ENCODE results near the gene GRIA1.
"Not testable (repeated sequence)": the region's sequence is repeated elsewhere in the genome, so short reads cannot be mapped to it uniquely, and the experiment has no call there.

Gene GRIA1

DNA sequence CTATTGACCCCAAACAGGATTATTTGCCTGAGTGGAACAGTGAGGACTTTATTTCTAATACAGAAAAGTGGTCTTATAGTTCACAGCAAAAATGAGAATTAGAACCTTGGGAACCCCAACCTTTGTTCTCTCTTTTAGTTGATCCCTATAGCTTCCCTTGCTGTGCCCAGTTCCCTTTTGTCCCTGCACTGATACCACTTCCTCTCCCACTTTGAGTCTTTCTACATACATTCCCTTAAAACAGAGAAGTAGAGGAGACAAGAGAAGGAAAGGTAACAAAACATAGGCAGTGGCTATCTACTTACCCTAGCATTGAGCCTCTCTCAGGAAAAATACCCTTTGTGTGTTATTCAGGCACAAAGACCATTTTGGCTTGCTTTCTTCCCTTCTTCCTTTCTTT is 301.8 kb downstream of the GRIA1 start:
- DNase-seq: no peak

DNA sequence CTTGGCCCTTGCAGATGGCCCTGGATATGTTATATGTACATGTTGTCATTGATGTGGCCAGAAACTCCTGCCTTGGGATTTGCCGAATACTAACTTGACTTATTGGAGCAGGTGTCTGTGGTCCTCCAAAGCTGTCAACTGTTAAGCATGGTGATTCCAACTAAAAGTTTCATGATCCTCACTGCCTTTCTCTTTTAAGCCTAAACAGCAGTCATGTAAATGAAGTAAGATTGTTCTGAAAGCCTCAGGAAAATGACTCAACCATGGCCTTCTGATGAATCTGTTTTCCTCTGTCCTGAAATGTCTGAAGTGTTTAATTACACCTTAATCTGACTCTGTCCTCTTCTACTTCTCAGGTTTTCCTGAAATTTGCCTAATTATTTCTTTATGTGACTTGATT is 303.2 kb downstream of the GRIA1 start:
- DNase-seq: no peak

DNA sequence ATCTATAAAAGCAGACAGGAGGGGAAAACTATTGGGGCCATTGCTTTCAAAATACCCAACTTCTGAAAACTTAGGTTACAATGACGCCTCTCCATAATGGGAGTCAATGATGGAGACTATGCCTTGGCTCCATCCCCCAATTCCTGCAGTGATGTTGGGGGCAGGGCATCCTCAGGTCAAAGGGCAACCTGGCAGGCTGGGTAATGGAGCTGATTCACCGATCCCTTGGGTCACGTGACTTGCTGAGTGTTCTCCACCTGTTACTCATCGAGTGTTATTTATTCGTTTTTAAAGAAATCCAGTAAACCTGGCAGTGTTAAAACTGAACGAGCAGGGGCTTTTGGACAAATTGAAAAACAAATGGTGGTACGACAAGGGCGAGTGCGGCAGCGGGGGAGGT is 303.9 kb downstream of the GRIA1 start:
- no peak for DNase-seq

DNA sequence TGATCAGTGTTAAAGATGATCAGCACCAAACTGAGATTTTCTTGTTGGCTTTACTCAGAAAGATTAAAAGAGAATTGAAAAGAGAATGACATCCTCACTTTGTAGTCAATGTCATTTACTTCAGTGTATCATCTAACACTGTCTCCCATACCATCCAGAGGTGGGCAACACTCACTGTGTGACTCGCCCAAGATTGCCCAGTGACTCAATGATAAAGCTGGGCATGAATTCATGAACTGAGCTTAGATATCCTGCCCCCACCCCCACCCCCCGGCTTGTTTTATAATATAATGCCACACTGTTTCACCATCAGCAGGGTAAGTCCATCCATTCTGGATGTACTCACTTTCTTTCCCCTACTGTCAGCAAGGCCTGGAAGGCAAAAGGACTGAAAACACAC is 306.1 kb downstream of the GRIA1 start:
- no peak for DNase-seq

DNA sequence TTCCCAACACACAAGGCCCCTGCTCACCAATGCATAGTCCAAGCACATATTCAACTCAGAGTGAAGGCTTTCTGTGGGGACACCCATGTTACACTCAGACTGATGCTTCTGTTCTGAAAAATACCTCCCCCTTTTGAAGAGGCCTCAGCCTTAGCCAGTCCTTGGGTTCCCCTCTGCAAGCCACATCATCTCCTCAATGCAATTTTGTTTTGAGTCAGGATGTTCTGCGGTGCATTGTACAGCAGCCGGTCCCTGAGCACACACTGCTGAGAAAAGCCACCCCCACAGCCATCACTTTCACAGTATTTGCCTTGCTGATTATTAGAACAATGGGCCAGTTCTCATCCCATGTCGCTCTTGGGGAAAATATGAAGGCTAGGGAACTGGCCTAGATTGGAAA is 307.0 kb downstream of the GRIA1 start:
- DNase-seq: no peak

DNA sequence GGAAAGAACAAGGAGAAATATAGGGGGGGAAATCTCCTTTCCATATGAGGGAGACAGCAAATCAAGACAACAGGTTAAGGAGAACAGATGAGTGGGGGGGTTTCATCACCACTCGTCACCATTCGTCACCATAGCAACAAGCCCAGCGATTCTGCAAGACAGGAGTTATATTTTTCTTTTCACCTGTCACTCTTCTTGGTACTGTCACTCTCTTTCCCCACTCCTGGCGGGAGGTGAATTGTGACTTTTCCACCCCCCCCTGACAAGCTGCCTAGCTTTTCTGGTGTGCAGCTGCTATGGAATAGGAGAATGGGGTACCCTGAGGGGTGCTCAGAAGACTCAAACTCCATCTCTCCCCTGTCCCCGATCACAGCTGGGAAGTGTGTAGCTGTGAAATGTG is 308.4 kb downstream of the GRIA1 start:
- no peak for DNase-seq

DNA sequence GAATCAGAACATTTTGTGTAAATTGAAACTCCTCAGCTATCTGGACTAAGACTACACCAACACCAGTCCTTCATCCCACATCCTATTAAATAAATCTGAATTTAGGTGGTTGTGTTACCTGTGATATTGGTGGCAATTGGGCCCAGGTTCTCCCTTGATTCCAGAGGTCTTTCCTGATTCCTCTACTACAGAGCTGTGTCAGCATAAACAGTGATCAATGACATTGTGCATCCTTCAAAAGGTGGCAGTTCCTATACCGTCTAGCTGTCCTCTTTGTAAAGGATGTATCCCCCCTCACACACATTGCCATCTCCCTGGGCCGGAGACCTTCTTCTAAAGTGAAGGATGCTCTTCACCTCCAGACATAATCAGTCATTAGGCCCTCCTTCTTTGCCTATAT is 309.0 kb downstream of the GRIA1 start:
- no peak for DNase-seq

DNA sequence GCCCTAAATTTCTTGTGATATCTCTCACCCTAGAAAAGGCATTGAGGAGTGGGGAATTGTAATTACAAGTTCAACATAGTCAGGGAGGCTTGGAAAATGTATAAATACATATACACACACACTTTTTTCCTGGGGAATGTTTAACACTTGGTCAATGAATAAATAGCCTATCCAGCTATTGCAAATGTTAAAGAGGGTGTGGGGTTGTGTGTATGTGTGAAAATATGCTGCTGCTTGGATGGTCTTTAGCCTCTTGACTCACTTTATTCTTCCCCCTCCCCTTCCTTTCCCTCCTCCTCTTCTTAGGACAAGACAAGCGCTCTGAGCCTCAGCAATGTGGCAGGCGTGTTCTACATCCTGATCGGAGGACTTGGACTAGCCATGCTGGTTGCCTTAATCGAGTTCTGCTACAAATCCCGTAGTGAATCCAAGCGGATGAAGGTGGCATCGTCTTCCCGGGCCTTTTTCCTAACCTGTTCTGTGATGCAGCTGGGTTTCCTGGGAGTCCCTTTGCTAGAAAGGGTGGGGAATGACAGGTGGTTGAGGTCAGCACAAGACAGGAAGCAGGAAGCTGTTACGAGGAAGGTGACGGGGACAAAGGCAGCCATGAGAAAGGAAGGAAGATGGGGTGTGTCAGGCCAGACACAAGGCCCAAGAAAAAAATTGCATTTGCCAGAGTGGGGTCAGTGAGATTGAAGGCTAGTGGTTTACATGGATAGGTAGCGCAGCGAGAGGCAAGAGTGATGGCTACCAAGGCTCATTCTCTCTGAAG is 311.8 kb downstream of the GRIA1 start:
- DNase-seq: no peak

DNA sequence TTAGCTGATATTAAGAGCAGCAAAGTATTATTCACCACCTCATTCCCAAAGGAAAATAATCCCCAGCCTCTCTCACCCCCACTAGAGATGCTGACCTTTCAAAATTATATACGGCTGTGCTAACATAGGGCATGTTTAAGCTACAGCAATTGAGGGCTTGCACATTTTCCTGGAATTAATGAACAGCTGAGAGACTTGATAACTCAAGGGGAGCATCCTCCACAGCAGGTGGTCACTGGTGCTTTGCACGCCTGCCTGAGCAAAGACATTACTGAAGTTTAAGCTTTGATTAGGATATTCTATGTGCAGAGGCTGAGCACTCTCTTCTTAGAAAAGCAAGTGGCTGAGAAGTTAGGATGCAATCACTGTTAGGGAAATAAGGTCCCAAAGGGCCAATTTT is 317.3 kb downstream of the GRIA1 start:
- no peak for DNase-seq

DNA sequence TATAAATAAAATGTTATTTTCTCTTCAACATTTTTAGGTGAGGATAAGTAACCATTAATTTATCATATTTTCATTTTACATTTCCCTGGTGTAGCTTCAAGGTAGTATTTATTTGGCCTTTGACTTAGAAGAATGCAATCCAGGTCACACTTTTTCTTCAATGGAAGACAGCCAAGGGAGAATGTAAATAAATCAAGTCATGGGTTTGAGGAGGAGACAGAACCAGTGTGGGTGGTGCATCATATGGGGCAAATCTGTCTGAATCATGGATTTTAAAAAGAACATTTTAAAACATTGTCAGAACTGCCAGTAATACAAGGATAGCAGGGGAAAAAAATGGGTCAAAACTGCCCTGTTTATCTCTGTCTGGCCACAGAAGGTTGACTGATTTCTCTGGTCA is 318.7 kb downstream of the GRIA1 start:
- no peak for DNase-seq

DNA sequence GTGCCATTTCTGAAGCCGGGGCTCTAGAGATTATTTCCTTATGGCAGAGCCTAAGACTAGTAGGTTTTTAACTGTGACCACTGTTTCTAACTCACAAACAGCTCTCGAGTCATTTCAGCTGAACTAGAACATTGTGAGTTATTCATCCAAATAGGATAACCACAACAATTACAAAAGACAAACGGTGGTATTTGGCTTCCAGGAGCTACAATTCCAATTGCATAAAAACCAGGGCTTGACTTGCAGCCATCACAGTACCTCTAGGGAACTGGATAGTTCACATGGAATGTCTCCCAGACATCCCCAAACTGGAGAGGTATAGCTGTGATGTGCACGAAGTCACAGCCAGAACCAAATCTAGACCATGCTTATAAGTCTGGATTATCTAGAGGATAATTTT is 323.4 kb downstream of the GRIA1 start:
- DNase-seq: no peak

DNA sequence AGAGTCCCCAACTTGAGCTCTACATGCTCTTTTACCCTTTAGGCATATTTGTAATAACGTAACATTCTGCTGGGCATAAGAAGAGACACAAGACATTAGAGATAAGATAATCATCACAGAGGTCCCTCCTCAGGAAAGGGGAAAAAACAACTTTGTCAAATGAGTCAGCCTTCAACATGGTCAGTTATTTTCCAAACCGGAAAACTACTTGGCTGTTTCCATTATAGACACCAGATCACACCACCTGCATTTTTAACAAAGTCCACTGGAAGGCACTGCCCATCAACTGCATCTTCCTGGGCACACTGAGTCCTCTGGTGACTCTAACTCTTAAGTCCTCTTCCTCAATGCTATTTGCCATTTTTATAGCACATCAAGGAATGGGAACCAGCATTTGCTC is 326.4 kb downstream of the GRIA1 start:
- DNase-seq: no peak

DNA sequence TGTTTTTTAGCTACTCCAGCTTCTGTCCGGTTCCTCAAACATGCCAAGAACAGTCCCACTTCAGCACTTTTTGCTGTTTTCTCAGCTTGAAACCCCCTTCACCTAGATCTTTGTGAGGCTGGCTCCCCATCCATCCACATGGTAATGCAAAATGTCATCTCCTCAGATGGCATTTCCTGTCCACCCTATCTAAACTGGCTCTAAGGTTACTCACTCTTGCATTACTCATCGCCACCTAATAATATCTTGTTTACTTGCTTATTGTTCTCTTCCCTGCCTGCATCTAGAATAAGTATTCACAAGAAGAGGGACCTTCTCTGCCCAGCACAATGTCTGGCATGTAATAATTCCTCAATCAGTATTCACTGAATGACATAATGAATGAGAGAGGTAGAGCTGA is 328.2 kb downstream of the GRIA1 start:
- no peak for DNase-seq

DNA sequence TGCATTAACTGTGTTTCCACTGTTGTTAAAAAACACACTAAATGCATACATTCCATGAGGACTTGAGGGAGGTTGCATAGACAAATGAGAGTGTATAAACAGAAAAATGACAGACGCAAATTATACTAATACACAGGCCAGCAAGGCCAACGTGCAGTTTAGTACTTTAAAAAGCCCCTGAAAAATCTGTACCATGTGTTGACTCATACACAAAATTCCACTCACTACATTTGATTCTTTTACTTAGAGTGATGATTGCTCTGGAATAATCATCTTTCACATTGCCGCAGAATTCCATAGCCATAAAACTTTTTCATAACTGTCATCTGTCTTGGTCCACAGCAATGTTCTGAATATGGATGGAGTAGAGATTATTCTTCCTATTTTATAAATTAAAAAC is 332.6 kb downstream of the GRIA1 start:
- DNase-seq: no peak

DNA sequence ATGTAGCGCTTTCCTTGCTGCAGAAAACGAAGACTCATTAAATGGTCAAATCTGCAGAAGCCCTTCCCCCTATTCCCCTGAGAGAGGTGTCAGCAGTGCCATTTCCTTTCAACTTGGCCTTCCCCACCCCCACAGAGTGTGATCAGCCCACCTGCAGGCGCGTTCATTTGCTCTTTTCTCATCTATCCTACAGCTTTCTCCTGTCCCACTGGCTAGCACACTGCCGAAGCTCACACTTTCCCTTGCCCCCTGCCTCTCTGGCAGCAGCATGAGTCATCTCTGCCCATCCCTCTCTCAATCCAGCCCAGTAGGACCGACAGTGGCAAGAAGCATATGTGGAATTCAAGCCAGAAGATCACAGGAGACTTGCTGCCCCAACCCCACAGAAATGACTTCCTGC is 334.4 kb downstream of the GRIA1 start:
- no peak for DNase-seq

DNA sequence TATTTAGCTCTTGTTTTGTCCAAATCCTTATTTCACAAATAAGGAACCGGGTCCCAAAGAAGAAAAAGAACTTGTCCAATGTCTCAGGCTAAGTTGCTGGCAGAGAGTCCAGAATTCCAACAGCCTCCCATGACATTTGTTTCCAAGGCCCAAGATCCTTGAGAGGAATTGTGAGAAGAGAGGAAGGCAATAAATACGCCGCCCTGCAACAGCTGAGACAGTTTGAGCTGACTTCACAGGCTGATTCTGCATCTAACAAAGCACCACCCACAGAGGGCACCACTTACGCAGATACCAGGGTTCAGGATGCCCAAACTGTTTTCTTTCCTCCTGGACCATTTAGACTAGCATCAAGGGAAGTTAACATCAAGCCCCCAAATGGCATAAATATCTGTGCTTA is 336.9 kb downstream of the GRIA1 start:
- DNase-seq: no peak

DNA sequence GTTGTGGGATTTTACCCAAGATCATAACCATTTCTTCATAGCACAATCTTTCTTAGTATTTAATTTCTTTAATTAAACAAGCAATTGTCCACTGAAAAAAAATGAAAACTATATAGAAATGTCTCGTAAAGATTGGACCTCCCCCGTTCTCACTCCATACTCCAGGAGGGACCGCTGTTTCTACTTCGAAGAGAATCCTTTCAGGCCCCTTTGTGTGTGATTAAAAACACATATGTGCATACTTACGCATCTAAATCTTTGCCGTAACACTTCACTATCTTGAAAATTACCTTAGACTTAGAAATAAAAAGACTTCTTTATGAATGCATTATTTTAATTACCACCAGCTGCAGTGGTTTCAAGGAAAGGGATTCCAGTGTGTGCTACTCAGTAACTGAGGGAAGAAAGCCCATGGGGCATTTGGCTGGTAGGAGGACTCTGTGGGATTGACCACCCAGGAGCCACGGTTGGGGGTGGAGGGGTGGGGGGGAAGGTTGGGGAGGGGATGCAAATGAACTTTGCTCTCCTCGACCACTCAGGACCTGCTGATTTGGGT is 339.1 kb downstream of the GRIA1 start:
- DNase-seq: no peak

DNA sequence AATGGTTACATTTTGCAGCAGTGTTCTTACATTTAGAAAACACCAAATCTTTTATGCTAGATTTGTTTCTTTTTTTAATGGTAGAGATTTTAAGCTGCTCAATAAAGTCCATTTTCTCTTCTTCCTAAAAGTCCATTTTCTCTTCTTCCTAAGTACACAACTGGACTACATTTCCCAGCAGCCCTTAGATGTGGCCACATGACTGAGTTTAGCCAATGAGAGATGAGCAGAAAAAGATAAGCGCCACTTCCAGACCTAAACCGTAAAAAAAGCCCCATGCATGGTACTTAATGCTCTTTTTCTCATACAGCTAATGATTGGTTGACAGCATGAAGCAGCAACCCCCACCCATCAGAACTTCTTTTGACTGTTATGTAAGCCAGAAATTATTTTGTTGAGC is 341.5 kb downstream of the GRIA1 start:
- DNase-seq: no peak

DNA sequence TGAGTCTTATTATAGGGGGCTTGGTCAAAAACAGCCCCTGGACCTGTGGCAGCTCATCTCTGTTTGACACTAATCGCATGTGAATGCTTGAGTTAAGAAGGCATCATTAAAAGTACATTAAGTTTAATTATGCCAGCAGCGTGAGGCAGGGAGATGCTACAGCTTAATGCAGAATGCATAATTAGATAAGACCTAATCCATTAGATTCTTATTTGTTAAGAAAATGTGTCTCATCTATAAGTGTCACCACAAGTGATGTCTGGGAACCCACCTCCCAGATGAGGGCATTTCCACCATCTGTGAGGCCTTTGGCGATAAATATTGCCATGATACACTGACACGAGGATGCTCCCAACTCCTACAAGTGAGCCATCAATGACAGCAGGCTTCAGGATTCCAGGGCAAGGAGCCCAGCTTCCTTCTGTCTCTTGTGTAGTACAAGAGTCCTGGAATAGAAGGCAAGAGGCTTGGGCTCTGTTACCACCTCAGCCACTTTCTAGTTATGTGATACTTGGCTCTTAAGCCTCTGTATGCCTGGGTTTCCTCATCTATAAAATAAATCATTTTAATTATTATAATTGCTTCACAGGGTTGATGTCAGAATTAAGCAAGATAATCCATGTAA is 345.5 kb downstream of the GRIA1 start:
- no peak for DNase-seq

DNA sequence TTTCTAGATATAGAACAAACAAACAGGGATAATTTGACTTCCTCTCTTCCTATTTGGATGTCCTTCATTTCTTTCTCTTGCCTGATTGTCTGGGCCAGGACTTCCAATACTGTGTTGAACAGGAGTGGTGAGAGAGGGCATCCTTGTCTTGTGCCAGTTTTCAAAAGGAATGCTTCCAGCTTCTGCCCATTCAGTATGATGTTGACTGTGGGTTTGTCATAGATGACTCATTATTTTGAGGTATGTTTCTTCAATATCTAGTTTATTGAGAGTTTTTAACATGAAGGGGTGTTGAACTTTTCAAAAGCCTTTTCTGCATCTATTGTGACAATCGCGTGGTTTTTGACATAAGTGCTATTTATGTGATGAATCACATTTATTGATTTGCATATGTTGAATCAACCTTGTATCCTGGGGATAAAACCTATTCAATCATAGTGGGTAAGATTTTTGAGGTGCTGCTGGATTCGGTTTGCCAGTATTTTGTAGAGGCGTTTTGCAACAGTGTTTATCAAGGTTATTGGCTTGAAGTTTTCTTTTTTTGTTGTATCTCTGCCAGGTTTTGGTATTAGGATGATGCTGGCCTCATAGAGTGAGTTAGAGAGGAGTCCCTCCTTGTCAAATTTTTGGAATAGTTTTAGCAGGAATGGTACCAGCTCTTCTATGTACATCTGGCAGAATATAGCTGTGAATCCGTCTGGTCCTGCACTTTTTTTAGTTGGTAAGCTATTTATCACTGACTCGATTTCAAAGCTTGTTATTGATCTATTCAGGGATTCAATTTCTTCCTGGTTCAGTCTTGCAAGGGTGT is 359.0 kb downstream of the GRIA1 start:
- DNase-seq: not testable (repeated sequence)

DNA sequence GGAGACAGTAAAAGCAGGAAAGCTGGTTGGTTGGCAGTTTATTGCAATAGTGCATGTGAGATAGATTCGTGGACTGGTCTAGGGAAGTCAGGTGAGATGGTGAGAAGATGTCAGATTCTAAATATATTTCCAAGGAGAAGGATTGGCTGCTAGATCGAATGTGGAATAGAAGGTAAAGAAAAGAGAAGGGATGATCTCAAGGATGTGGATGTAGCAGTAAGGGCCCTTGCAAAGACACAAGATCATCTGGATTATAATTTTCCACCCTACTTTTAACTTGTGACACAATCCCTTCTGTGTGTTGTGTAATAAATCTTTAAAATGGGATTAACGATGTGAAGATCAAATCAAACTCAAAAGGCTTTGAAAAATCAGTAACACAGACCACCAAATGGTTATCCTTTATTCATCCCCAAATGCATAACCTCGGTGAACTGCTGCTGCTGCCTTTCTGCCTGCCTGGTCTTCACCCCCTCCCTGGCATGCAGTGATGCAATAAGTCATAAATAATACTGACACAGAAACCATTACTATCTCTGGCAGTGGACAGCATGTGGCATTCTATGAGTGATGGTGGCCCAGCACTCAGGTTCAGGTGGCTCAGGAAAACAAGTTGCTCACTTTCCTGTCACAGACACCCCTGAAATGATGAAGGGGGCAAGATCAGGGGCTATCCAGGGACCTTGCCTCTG is 369.9 kb downstream of the GRIA1 start:
- DNase-seq: no peak

DNA sequence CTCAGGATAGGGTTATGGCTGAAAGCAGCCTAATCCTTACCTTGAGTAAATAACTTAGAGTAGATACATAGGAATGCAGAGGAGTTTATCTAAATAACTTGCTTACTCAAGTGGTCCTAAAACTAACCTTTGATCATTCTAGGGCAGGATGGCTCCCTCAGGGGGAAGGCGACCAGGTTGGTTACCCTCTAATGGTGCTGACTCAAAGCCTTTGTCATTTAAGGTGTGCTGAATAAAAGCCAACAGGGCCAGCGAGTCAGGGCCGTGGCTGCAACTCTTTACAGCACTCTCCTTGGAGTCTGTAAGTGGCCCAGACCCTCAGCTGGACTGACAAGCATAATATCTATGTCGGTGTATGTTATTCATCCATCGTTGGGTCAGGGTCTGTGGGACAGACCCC is 372.4 kb downstream of the GRIA1 start:
- DNase-seq: not testable (repeated sequence)

Data from GF-D8 (cell line).